Measurements from ENCODE around the gene FGF23.

The FGF23 gene

GRCh38 chr12:4379405-4379804 lies at the start of gene FGF23:
TSS of gene FGF23 (minus strand) at chr12:4379712. CDS start at chr12:4379582, 130 bp downstream.
- Histone ChIP-seq H3K36me3 (ENCODE audit: control insufficient read depth, low read depth, low read length) (no peaks in the 10 kb centered on the region), H3K27me3 (ENCODE audit: control insufficient read depth, insufficient read depth, low read length) (no peaks in the 10 kb centered on the region), H3K27ac (ENCODE audit: low read length) (no peak within 1 kb of the TSS), H3K4me1 (ENCODE audit: control insufficient read depth, low read depth, low read length) (peaks cover 5% of the 10 kb centered on the region), H3K9me3 (ENCODE audit: control insufficient read depth, low read depth, low read length) (no peaks in the 10 kb centered on the region), H3K4me3 (ENCODE audit: low read length) (peak within 1 kb of the TSS; percentile 15), H3K9ac (ENCODE audit: low read length) (no peak within 1 kb of the TSS)

- H3K9me3 ChIP-seq (ENCODE audit: control insufficient read depth, low read depth, low read length) = no peaks in the 10 kb centered on the region
- H3K4me3 ChIP-seq (ENCODE audit: low read length) = no peak overlapping the region
- H3K36me3 ChIP-seq (ENCODE audit: control insufficient read depth, low read depth, low read length) = no peaks in the 10 kb centered on the region
- no peaks in the 10 kb centered on the region for H3K4me1 ChIP-seq (ENCODE audit: control insufficient read depth, low read depth, low read length)
- no peak overlapping the region for H3K9ac ChIP-seq (ENCODE audit: low read length)
- no peak overlapping the region for H3K27ac ChIP-seq (ENCODE audit: low read length)
- H3K27me3 ChIP-seq (ENCODE audit: control insufficient read depth, insufficient read depth, low read length) = no peaks in the 10 kb centered on the region
These were observed 44.9 kb upstream of the FGF23 start for GRCh38 chr12:4424422-4424821.

- Histone ChIP-seq H3K4me1 (ENCODE audit: control insufficient read depth, low read depth, low read length) (no peaks in the 10 kb centered on the region), H3K36me3 (ENCODE audit: control insufficient read depth, low read depth, low read length) (no peaks in the 10 kb centered on the region), H3K9me3 (ENCODE audit: control insufficient read depth, low read depth, low read length) (no peaks in the 10 kb centered on the region)
These were observed 44.1 kb upstream of the FGF23 start for GRCh38 chr12:4423528-4424195.

GRCh38 chr12:4422985-4423384 lies 43.5 kb upstream of the FGF23 start:
- Histone ChIP-seq H3K27ac (ENCODE audit: low read length) (no peak overlapping the region), H3K4me3 (ENCODE audit: low read length) (no peak overlapping the region), H3K4me1 (ENCODE audit: control insufficient read depth, low read depth, low read length) (no peaks in the 10 kb centered on the region), H3K27me3 (ENCODE audit: control insufficient read depth, insufficient read depth, low read length) (no peaks in the 10 kb centered on the region), H3K9me3 (ENCODE audit: control insufficient read depth, low read depth, low read length) (no peaks in the 10 kb centered on the region), H3K9ac (ENCODE audit: low read length) (no peak overlapping the region), H3K36me3 (ENCODE audit: control insufficient read depth, low read depth, low read length) (no peaks in the 10 kb centered on the region)

More at GRCh38 chr12:4423528-4424195, 44.1 kb upstream of the FGF23 start:
- Histone ChIP-seq H3K9ac (ENCODE audit: low read length) (no peak overlapping the region), H3K27ac (ENCODE audit: low read length) (no peak overlapping the region), H3K27me3 (ENCODE audit: control insufficient read depth, insufficient read depth, low read length) (no peaks in the 10 kb centered on the region), H3K4me3 (ENCODE audit: low read length) (no peak overlapping the region)

- Histone ChIP-seq H3K9me3 (ENCODE audit: control insufficient read depth, low read depth, low read length) (no peaks in the 10 kb centered on the region), H3K27me3 (ENCODE audit: control insufficient read depth, insufficient read depth, low read length) (no peaks in the 10 kb centered on the region), H3K4me1 (ENCODE audit: control insufficient read depth, low read depth, low read length) (no peaks in the 10 kb centered on the region), H3K4me3 (ENCODE audit: low read length) (no peak overlapping the region), H3K27ac (ENCODE audit: low read length) (no peak overlapping the region), H3K9ac (ENCODE audit: low read length) (no peak overlapping the region), H3K36me3 (ENCODE audit: control insufficient read depth, low read depth, low read length) (no peaks in the 10 kb centered on the region)
These were observed 42.1 kb upstream of the FGF23 start for GRCh38 chr12:4421590-4422031.

GRCh38 chr12:4420138-4420670 lies 40.7 kb upstream of the FGF23 start:
- Histone ChIP-seq H3K4me1 (ENCODE audit: control insufficient read depth, low read depth, low read length) (no peaks in the 10 kb centered on the region), H3K36me3 (ENCODE audit: control insufficient read depth, low read depth, low read length) (no peaks in the 10 kb centered on the region), H3K27me3 (ENCODE audit: control insufficient read depth, insufficient read depth, low read length) (no peaks in the 10 kb centered on the region), H3K9ac (ENCODE audit: low read length) (no peak overlapping the region), H3K4me3 (ENCODE audit: low read length) (no peak overlapping the region), H3K27ac (ENCODE audit: low read length) (no peak overlapping the region), H3K9me3 (ENCODE audit: control insufficient read depth, low read depth, low read length) (no peaks in the 10 kb centered on the region)

- no peaks in the 10 kb centered on the region for H3K4me1 ChIP-seq (ENCODE audit: control insufficient read depth, low read depth, low read length)
- no peaks in the 10 kb centered on the region for H3K9me3 ChIP-seq (ENCODE audit: control insufficient read depth, low read depth, low read length)
- no peak overlapping the region for H3K27ac ChIP-seq (ENCODE audit: low read length)
- H3K36me3 ChIP-seq (ENCODE audit: control insufficient read depth, low read depth, low read length) = no peaks in the 10 kb centered on the region
- H3K4me3 ChIP-seq (ENCODE audit: low read length) = no peak overlapping the region
- no peaks in the 10 kb centered on the region for H3K27me3 ChIP-seq (ENCODE audit: control insufficient read depth, insufficient read depth, low read length)
- no peak overlapping the region for H3K9ac ChIP-seq (ENCODE audit: low read length)
These were observed 39.4 kb upstream of the FGF23 start for GRCh38 chr12:4418913-4419312.

- Histone ChIP-seq H3K9ac (ENCODE audit: low read length) (no peak overlapping the region), H3K4me3 (ENCODE audit: low read length) (no peak overlapping the region), H3K4me1 (ENCODE audit: control insufficient read depth, low read depth, low read length) (no peaks in the 10 kb centered on the region), H3K27me3 (ENCODE audit: control insufficient read depth, insufficient read depth, low read length) (no peaks in the 10 kb centered on the region), H3K9me3 (ENCODE audit: control insufficient read depth, low read depth, low read length) (no peaks in the 10 kb centered on the region), H3K27ac (ENCODE audit: low read length) (no peak overlapping the region), H3K36me3 (ENCODE audit: control insufficient read depth, low read depth, low read length) (no peaks in the 10 kb centered on the region)
These were observed 38.4 kb upstream of the FGF23 start for GRCh38 chr12:4417936-4418335.

GRCh38 chr12:4417455-4417854 lies 37.9 kb upstream of the FGF23 start:
- Histone ChIP-seq H3K9ac (ENCODE audit: low read length) (no peak overlapping the region), H3K27me3 (ENCODE audit: control insufficient read depth, insufficient read depth, low read length) (no peaks in the 10 kb centered on the region), H3K4me1 (ENCODE audit: control insufficient read depth, low read depth, low read length) (no peaks in the 10 kb centered on the region)

GRCh38 chr12:4416276-4416675 lies 36.8 kb upstream of the FGF23 start:
- H3K9me3 ChIP-seq (ENCODE audit: control insufficient read depth, low read depth, low read length) = no peaks in the 10 kb centered on the region
- H3K27ac ChIP-seq (ENCODE audit: low read length) = no peak overlapping the region
- H3K36me3 ChIP-seq (ENCODE audit: control insufficient read depth, low read depth, low read length) = no peaks in the 10 kb centered on the region
- H3K27me3 ChIP-seq (ENCODE audit: control insufficient read depth, insufficient read depth, low read length) = no peaks in the 10 kb centered on the region
- H3K4me1 ChIP-seq (ENCODE audit: control insufficient read depth, low read depth, low read length) = no peaks in the 10 kb centered on the region
- no peak overlapping the region for H3K4me3 ChIP-seq (ENCODE audit: low read length)
- H3K9ac ChIP-seq (ENCODE audit: low read length) = no peak overlapping the region

More at GRCh38 chr12:4417455-4417854, 37.9 kb upstream of the FGF23 start:
- no peak overlapping the region for H3K4me3 ChIP-seq (ENCODE audit: low read length)
- H3K27ac ChIP-seq (ENCODE audit: low read length) = no peak overlapping the region
- H3K9me3 ChIP-seq (ENCODE audit: control insufficient read depth, low read depth, low read length) = no peaks in the 10 kb centered on the region
- no peaks in the 10 kb centered on the region for H3K36me3 ChIP-seq (ENCODE audit: control insufficient read depth, low read depth, low read length)

GRCh38 chr12:4412465-4412864 lies 33.0 kb upstream of the FGF23 start:
- no peaks in the 10 kb centered on the region for H3K4me1 ChIP-seq (ENCODE audit: control insufficient read depth, low read depth, low read length)
- no peak overlapping the region for H3K9ac ChIP-seq (ENCODE audit: low read length)
- no peak overlapping the region for H3K27ac ChIP-seq (ENCODE audit: low read length)
- H3K27me3 ChIP-seq (ENCODE audit: control insufficient read depth, insufficient read depth, low read length) = no peaks in the 10 kb centered on the region
- H3K4me3 ChIP-seq (ENCODE audit: low read length) = no peak overlapping the region
- H3K9me3 ChIP-seq (ENCODE audit: control insufficient read depth, low read depth, low read length) = no peaks in the 10 kb centered on the region
- H3K36me3 ChIP-seq (ENCODE audit: control insufficient read depth, low read depth, low read length) = no peaks in the 10 kb centered on the region

GRCh38 chr12:4412056-4412455 lies 32.5 kb upstream of the FGF23 start:
- no peaks in the 10 kb centered on the region for H3K4me1 ChIP-seq (ENCODE audit: control insufficient read depth, low read depth, low read length)
- H3K9ac ChIP-seq (ENCODE audit: low read length) = no peak overlapping the region
- no peaks in the 10 kb centered on the region for H3K9me3 ChIP-seq (ENCODE audit: control insufficient read depth, low read depth, low read length)
- H3K36me3 ChIP-seq (ENCODE audit: control insufficient read depth, low read depth, low read length) = no peaks in the 10 kb centered on the region
- no peak overlapping the region for H3K27ac ChIP-seq (ENCODE audit: low read length)
- H3K4me3 ChIP-seq (ENCODE audit: low read length) = no peak overlapping the region
- H3K27me3 ChIP-seq (ENCODE audit: control insufficient read depth, insufficient read depth, low read length) = no peaks in the 10 kb centered on the region

Data from iPS-18a (cell line).